ENCODE measurements around the gene ZNF687.
"Not testable (repeated sequence)": the region's sequence is repeated elsewhere in the genome, so short reads cannot be mapped to it uniquely, and the experiment has no call there.

ZNF687 gene

DNA sequence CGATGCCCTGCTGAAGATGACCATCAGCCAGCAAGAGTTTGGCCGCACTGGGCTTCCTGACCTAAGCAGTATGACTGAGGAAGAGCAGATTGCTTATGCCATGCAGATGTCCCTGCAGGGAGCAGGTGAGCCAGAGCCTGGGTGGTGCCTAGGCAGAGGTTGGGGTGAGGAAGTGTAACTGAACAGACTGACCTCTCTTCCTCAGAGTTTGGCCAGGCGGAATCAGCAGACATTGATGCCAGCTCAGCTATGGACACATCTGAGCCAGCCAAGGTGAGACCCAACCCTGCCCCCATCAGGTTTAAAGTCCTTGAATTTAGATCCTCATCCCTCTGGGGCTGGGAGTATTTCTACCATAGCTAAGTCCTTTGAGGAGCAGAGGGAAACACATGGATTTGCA lies 15.8 kb upstream of the ZNF687 start:
- no peak overlapping the region for H3K4me3 ChIP-seq (replicated peaks; ENCODE audit: insufficient read depth, low read length)
- H3K27ac ChIP-seq (replicated peaks), result no peak overlapping the region
- H3K27me3 ChIP-seq (ENCODE audit: insufficient read depth, poor library complexity, severe bottlenecking), result no peaks in the 10 kb centered on the region
- DNase-seq (ENCODE audit: low read depth in 1 of 2, low spot score in 1 of 2), result no peak
- no peak for TF ChIP-seq GABPA (IDR thresholded peaks at IDR 0.05; ENCODE audit: low read depth)
- TF ChIP-seq, protein P1, sequence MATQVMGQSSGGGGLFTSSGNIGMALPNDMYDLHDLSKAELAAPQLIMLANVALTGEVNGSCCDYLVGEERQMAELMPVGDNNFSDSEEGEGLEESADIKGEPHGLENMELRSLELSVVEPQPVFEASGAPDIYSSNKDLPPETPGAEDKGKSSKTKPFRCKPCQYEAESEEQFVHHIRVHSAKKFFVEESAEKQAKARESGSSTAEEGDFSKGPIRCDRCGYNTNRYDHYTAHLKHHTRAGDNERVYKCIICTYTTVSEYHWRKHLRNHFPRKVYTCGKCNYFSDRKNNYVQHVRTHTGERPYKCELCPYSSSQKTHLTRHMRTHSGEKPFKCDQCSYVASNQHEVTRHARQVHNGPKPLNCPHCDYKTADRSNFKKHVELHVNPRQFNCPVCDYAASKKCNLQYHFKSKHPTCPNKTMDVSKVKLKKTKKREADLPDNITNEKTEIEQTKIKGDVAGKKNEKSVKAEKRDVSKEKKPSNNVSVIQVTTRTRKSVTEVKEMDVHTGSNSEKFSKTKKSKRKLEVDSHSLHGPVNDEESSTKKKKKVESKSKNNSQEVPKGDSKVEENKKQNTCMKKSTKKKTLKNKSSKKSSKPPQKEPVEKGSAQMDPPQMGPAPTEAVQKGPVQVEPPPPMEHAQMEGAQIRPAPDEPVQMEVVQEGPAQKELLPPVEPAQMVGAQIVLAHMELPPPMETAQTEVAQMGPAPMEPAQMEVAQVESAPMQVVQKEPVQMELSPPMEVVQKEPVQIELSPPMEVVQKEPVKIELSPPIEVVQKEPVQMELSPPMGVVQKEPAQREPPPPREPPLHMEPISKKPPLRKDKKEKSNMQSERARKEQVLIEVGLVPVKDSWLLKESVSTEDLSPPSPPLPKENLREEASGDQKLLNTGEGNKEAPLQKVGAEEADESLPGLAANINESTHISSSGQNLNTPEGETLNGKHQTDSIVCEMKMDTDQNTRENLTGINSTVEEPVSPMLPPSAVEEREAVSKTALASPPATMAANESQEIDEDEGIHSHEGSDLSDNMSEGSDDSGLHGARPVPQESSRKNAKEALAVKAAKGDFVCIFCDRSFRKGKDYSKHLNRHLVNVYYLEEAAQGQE (IDR thresholded peaks at IDR 0.05; ENCODE audit: insufficient replicate concordance, low read depth), result no peak
- TF ChIP-seq POLR2AphosphoS5 (IDR thresholded peaks at IDR 0.05; ENCODE audit: low read depth), result no peak
- TF ChIP-seq, protein P2, sequence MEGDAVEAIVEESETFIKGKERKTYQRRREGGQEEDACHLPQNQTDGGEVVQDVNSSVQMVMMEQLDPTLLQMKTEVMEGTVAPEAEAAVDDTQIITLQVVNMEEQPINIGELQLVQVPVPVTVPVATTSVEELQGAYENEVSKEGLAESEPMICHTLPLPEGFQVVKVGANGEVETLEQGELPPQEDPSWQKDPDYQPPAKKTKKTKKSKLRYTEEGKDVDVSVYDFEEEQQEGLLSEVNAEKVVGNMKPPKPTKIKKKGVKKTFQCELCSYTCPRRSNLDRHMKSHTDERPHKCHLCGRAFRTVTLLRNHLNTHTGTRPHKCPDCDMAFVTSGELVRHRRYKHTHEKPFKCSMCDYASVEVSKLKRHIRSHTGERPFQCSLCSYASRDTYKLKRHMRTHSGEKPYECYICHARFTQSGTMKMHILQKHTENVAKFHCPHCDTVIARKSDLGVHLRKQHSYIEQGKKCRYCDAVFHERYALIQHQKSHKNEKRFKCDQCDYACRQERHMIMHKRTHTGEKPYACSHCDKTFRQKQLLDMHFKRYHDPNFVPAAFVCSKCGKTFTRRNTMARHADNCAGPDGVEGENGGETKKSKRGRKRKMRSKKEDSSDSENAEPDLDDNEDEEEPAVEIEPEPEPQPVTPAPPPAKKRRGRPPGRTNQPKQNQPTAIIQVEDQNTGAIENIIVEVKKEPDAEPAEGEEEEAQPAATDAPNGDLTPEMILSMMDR (IDR thresholded peaks at IDR 0.05; ENCODE audit: insufficient read depth, low read length), result no peak
- no peak for TF ChIP-seq SPI1 (IDR thresholded peaks at IDR 0.05; ENCODE audit: borderline replicate concordance, low read depth)

DNA sequence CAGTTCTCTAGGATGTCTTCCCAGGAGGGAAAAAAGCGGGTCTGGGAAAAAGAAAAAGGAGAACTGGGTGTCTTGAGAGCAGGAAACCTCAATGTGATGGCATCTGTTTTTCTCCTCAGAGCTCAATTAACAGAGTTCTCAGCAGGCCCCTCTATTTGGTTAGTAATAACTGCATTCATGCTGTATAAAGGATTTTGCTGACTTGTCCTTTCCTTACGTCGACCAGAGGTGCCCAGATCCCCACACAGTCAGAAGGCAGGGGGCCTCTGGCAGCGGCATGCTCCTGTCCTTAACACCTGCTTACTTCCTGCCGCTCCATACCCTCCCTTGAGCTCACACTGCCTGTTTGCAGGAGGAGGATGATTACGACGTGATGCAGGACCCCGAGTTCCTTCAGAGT lies 15.3 kb upstream of the ZNF687 start:
- no peaks in the 10 kb centered on the region for H3K27me3 ChIP-seq (ENCODE audit: insufficient read depth, poor library complexity, severe bottlenecking)
- H3K27ac ChIP-seq (replicated peaks), result no peak overlapping the region

DNA sequence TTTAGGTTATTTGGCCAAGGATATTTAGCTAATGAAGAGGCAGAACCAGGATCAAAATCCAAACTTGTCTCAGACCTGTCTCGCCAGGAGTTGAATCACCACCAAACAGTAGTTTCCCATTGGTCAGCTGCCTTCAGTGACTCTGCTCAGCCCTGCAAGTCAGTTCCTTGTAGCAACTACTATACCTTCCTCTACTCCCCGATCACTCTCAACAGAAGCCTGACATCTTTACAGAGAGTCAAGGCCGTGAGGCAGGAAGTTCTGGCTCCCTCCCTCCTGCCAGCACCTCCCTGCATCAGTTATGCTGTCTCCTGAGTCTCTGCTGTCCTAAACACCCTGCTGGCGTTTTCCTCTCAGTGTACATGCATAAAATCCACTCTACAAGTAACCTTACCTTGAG lies 14.3 kb upstream of the ZNF687 start:
- H3K27ac ChIP-seq (replicated peaks), result no peak overlapping the region
- H3K4me3 ChIP-seq (replicated peaks; ENCODE audit: insufficient read depth, low read length), result no peak overlapping the region
- H3K27me3 ChIP-seq (ENCODE audit: insufficient read depth, poor library complexity, severe bottlenecking), result no peaks in the 10 kb centered on the region
- DNase-seq (ENCODE audit: low read depth in 1 of 2, low spot score in 1 of 2), result no peak
- TF ChIP-seq SPI1 (IDR thresholded peaks at IDR 0.05; ENCODE audit: borderline replicate concordance, low read depth), result no peak
- TF ChIP-seq, protein P2 (IDR thresholded peaks at IDR 0.05; ENCODE audit: insufficient read depth, low read length), result no peak
- TF ChIP-seq, protein P1 (IDR thresholded peaks at IDR 0.05; ENCODE audit: insufficient replicate concordance, low read depth), result no peak
- TF ChIP-seq GABPA (IDR thresholded peaks at IDR 0.05; ENCODE audit: low read depth), result no peak
- no peak for TF ChIP-seq POLR2AphosphoS5 (IDR thresholded peaks at IDR 0.05; ENCODE audit: low read depth)

More for the DNA sequence above, 15.3 kb upstream of the ZNF687 start:
- no peak overlapping the region for H3K4me3 ChIP-seq (replicated peaks; ENCODE audit: insufficient read depth, low read length)
- TF ChIP-seq GABPA (IDR thresholded peaks at IDR 0.05; ENCODE audit: low read depth), result no peak
- DNase-seq (ENCODE audit: low read depth in 1 of 2, low spot score in 1 of 2), result no peak

DNA sequence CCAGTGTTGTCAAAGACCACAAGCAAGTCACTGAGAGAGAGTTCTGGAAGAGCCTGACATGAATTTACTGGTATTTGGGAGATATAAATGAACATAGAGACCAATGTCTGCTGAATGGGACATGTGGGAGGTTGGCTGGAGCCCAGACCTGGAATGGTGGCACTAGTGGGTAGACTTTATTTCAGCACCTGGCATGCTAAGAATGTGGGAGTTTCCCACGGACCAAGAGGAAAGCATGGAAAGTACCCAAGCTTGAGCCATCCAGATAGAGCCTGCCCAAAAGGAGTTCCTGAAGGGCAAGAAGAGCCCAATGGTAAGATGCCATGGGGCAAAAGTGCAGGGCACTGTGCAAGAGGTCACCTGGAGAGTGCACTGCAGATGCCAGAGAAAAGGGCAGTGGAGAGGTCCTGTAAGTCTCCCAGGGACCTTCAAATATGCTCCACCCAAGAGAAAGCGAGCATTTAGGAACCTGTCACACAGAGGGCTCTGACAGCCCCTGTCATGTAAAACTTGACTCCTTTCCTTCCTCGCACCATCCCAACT lies 8.1 kb upstream of the ZNF687 start:
- TF ChIP-seq SPI1 (IDR thresholded peaks at IDR 0.05; ENCODE audit: borderline replicate concordance, low read depth) (no peak), POLR2AphosphoS5 (IDR thresholded peaks at IDR 0.05; ENCODE audit: low read depth) (no peak), GABPA (IDR thresholded peaks at IDR 0.05; ENCODE audit: low read depth) (no peak)
- TF ChIP-seq, protein P2 (IDR thresholded peaks at IDR 0.05; ENCODE audit: insufficient read depth, low read length), result no peak
- TF ChIP-seq, protein P1 (IDR thresholded peaks at IDR 0.05; ENCODE audit: insufficient replicate concordance, low read depth), result no peak
- DNase-seq (ENCODE audit: low read depth in 1 of 2, low spot score in 1 of 2), result no peak
- Histone ChIP-seq H3K4me3 (replicated peaks; ENCODE audit: insufficient read depth, low read length) (no peak overlapping the region), H3K27me3 (ENCODE audit: insufficient read depth, poor library complexity, severe bottlenecking) (no peaks in the 10 kb centered on the region), H3K27ac (replicated peaks) (no peak overlapping the region)

DNA sequence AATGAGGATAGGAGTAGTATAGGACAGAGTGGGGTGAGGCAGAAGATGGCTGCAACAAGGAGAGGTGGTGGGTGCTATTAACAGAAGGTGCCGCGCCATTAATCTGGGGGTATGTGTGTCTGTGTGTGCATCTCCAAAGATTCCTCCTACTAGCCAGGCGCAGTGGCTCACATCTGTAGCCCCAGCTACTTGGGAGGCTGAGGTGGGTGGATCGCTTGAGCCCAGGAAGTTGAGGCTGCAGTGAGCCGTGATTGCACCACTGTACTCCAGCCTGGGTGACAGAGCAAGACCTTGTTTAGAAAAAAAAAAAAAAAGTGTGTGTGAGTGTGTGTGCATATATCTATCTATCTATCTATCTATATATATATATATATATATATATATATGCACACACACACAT lies 6.8 kb upstream of the ZNF687 start:
- H3K27me3 ChIP-seq (ENCODE audit: insufficient read depth, poor library complexity, severe bottlenecking); H3K4me3 ChIP-seq (replicated peaks; ENCODE audit: insufficient read depth, low read length); H3K27ac ChIP-seq (replicated peaks): not testable (repeated sequence)
- peak in 1 of 2 experiments; percentile 77 for DNase-seq (ENCODE audit: low read depth in 1 of 2, low spot score in 1 of 2)
